GM12801 (cell line): ENCODE data around the gene SLC35G2.

ENCODE experiments used
- TF ChIP-seq, protein P1 (sequence below): IDR thresholded peaks from one replicate; pipeline ENCODE4 v1.5.1; 2011; ENCODE audit warnings: control low read depth; ENCODE audit not compliant: insufficient read length; ENCODE audit errors: extremely low read depth

SLC35G2 gene

DNA sequence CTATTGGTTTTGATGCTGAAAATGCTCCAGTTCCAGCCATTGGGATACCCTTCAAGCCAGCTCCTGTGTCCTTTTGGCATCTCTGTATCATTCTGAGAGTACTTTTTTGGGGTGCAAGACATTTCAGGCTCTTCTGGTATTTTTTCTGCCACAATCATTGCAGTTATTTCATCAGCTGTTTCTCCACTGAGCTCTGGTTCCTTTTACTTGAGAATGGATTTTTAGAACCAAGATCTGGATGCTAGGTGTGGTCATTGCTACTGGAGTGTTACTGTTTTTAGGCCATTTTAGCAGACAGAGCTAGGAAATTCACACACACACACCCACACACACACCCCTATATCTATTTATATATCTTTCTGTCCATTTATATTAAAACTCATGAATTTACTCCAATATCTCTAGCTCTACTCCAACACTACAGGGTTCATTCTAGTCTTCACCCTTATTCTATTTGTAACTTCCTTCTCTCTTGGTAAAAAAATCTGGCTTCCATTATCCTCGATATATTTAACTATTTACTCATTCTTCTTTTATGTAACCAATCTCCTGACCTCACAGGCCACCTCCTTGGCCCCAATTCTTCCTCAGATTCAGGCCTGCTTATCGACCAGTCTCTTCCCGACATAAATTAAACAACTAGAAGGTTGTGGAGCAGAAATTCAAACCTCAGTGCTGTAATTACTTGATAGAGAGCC lies 17.0 kb downstream of the SLC35G2 start:
- TF ChIP-seq, protein P1, sequence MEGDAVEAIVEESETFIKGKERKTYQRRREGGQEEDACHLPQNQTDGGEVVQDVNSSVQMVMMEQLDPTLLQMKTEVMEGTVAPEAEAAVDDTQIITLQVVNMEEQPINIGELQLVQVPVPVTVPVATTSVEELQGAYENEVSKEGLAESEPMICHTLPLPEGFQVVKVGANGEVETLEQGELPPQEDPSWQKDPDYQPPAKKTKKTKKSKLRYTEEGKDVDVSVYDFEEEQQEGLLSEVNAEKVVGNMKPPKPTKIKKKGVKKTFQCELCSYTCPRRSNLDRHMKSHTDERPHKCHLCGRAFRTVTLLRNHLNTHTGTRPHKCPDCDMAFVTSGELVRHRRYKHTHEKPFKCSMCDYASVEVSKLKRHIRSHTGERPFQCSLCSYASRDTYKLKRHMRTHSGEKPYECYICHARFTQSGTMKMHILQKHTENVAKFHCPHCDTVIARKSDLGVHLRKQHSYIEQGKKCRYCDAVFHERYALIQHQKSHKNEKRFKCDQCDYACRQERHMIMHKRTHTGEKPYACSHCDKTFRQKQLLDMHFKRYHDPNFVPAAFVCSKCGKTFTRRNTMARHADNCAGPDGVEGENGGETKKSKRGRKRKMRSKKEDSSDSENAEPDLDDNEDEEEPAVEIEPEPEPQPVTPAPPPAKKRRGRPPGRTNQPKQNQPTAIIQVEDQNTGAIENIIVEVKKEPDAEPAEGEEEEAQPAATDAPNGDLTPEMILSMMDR, result no peak

DNA sequence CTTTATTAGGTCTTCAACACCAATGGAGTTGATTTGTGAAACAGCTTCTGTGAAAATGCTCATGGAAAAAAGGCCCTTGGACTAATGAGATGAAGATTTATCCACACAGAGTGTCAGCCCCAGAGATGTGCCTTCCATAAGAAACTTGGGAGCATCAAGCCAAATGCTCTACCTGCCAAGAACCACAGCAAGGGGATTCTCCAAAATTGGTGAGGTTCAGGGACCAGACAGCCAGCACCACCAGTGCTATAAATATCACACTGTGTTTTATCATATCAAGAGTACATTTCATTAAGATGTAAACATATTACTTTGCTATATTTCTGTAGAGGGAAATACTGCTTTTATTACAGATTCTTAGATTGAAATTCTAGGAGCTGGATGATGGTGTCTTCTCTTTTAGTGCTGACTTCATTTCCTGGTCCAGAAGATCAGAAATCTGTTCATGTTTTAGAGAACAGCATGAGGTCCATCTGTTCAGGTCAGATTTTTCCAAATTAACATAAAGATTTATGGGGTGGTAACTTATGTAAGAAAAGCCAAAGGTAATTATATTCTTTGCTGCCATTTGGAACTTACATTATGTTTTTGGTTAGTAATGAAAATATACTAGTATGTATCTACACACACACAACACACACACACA lies 17.7 kb downstream of the SLC35G2 start:
- TF ChIP-seq, protein P1, result no peak

DNA sequence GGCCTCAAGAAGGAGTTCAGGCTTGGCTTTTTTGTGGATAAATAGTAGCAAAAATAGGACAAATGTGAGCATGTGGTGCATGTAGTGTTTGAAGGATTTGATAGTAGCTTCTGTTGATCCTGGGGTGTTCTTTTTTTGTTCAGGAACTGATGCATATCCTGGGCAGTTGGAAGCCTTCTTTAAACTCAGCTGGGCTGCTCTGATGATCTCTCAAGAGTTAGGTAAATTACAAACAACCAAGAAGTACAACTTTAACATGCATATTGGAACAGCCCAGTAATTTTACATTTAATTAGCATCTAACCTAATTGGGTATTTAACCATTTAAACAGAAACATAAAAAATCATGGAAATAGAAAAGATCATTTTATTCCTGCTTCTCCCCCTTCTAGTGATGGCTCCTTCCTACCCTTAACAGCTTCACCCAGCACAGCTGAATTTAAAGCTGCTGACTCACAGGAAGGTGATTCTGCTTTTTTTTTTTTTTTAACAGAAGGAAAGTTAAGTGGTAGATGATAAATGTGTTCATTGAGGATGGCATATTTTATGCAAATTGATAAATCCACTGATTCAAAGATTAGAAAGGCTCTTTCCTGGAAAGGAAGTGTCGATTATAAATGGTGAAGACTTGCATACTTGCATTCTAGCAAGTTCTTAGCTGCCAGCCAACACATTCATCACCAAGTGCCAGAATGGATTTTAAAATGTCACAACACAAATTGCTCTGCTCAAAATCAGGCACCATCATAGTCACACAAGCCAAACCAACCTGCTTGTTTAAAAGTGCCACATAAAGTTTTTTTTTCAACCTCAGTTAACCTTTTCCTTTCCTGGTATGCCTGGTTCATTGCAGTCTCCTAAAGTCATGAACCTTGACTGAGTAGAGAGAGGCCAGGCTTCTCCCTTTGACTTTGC lies 20.0 kb downstream of the SLC35G2 start:
- TF ChIP-seq, protein P1, result no peak

DNA sequence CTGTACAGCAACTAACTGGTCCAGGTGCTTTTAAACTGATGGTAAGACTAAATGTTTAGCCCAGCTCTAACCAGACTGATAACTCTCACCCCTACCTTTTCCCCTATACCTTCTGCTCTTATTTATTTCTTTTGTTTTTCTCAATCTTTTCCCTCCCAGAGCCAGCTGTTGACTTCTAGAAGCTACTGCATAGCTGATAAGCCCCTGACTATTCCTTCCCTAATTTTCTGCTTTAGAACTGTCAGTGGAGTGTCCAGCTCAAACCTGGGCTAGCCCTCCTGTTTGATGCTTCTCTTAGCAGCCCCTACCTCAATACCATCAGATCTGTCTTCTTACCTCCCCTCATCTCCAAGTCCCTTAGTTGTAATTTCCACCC lies 20.6 kb downstream of the SLC35G2 start:
- TF ChIP-seq, protein P1, result no peak

DNA sequence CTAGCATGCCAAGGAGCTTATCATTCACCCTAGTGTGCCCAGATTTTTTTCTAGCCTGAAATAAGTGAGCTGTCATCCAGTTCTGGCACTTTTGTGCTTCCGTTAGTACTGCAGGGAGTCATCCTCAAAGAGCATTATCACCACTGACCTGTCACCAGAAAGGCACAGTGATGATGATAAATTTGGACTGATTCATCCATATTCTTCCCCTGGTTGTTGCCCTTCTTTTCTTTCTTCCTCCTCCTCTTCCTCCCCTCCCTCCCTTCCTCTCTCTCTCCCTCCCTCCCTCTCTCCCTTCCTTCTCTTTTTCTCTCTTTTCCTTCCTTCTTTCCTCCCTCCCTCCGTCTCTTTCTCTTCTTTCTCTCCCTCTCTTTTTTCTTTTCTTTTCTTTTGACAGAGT lies 21.3 kb downstream of the SLC35G2 start:
- TF ChIP-seq, protein P1, result no peak

DNA sequence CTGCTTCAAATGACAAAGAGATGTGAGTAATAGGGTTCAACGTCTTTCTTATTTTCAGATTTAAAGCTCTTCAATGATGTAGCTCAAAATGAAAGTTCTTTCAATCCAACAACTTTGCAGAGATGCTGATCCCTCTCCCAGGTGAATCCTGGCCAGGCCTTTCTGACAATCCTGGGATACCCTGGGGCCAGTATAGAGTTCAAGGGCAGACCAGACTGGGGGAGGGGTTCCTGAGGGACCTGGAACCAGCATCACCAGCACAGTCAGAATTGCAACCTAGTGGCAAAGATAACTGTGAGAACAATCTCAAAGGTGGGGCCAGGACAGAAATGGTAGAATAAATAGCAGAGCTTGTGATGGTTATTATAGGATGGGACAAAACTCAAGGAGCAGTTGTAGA lies 23.4 kb downstream of the SLC35G2 start:
- TF ChIP-seq, protein P1, result no peak

DNA sequence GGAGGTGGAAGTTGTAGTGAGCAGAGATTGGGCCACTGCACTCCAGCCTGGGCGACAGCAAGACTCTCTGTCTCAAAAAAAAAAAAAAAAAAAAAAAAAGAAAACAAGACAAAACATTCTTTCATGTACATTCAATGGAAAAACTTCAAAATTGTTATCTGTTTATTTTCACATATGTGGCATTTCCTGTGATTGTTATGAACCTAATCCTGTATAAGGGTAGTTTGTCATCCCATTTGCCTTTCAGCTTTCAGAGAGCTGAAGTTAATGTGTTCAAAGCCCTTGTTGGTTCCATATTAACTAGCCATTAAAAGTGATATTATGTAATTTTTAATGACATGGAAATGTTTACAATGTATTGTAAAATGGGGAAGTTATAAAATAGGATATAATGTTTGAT lies 25.8 kb downstream of the SLC35G2 start:
- TF ChIP-seq, protein P1, result no peak
